ENCODE data around the gene BBX. TPM values are rescaled to one million over a fixed set of nuclear protein-coding genes. Genes with fewer than 3 reads are reported as not detected.
A peak's percentile ranks its signal among the peaks of the same experiment; 100 is the strongest.

BBX gene
- total RNA-seq, 1 experiment from 2014 or later, result 73.2 TPM

GRCh38 chr3:107599772-107600145 is 77.0 kb downstream of the BBX start:
- H3K27me3 Mint-ChIP-seq (ENCODE audit: insufficient read depth, unreplicated experiment), result no peaks in the 10 kb centered on the region
- no peak for DNase-seq (ENCODE audit: unreplicated experiment)
- no TSS peak for BruUV-seq (replicated peaks)
- CTCF ChIA-PET, result interaction anchor here (0.6 to 2.7 kb wide), 5 partner anchors 14 to 189 kb away, joined by 3 to 7 read pairs (median 3); no protein-coding TSS in a partner anchor
- no peaks in the 10 kb centered on the region for H3K36me3 Mint-ChIP-seq (ENCODE audit: insufficient read depth, unreplicated experiment)
- H3K27ac Mint-ChIP-seq (ENCODE audit: low read depth, unreplicated experiment), result peak overlapping the region; percentile 89
- TF ChIP-seq CTCF (IDR thresholded peaks at IDR 0.05; ENCODE audit: unreplicated experiment), result no peak
- peak overlapping the region; percentile 65 for H3K4me3 Mint-ChIP-seq (ENCODE audit: unreplicated experiment)
- intact Hi-C loops (cut with micrococcal nuclease), result no loop called here
- POLR2A ChIA-PET, result interaction anchor here (0.6 to 2.6 kb wide), 11 partner anchors 10 to 1574 kb away, joined by 3 to 12 read pairs (median 5); partner anchors contain the start of gene BBX
- H3K4me1 Mint-ChIP-seq (ENCODE audit: insufficient read depth, unreplicated experiment), result peaks cover 27% of the 10 kb centered on the region
- H3K9me3 Mint-ChIP-seq (ENCODE audit: unreplicated experiment), result no peaks in the 10 kb centered on the region

GRCh38 chr3:107600780-107601179 is 78.0 kb downstream of the BBX start:
- Mint-ChIP-seq H3K27me3 (ENCODE audit: insufficient read depth, unreplicated experiment) (no peaks in the 10 kb centered on the region), H3K4me1 (ENCODE audit: insufficient read depth, unreplicated experiment) (peaks cover 28% of the 10 kb centered on the region), H3K36me3 (ENCODE audit: insufficient read depth, unreplicated experiment) (no peaks in the 10 kb centered on the region), H3K9me3 (ENCODE audit: unreplicated experiment) (no peaks in the 10 kb centered on the region), H3K27ac (ENCODE audit: low read depth, unreplicated experiment) (no peak overlapping the region), H3K4me3 (ENCODE audit: unreplicated experiment) (no peak overlapping the region)
- DNase-seq (ENCODE audit: unreplicated experiment), result no peak
- no peak for TF ChIP-seq CTCF (IDR thresholded peaks at IDR 0.05; ENCODE audit: unreplicated experiment)
- ChIA-PET CTCF (interaction anchor here (1.1 kb wide), 1 partner anchor 12 kb away, joined by 3 read pairs; no protein-coding TSS in a partner anchor), POLR2A (interaction anchor here (1.3 to 2.6 kb wide), 3 partner anchors 11 to 75 kb away, joined by 4 to 12 read pairs (median 6); no protein-coding TSS in a partner anchor)
- intact Hi-C loops (cut with micrococcal nuclease), result no loop called here
- no TSS peak for BruUV-seq (replicated peaks)

GRCh38 chr3:107604057-107604822 is 81.5 kb downstream of the BBX start:
- TF ChIP-seq CTCF (IDR thresholded peaks at IDR 0.05; ENCODE audit: unreplicated experiment), result no peak
- POLR2A ChIA-PET, result interaction anchor here (1.0 kb wide), 1 partner anchor 20 kb away, joined by 4 read pairs; no protein-coding TSS in a partner anchor
- Mint-ChIP-seq H3K27ac (ENCODE audit: low read depth, unreplicated experiment) (peak overlapping the region; percentile 65), H3K4me3 (ENCODE audit: unreplicated experiment) (no peak overlapping the region), H3K36me3 (ENCODE audit: insufficient read depth, unreplicated experiment) (peaks cover 6% of the 10 kb centered on the region), H3K9me3 (ENCODE audit: unreplicated experiment) (no peaks in the 10 kb centered on the region), H3K27me3 (ENCODE audit: insufficient read depth, unreplicated experiment) (no peaks in the 10 kb centered on the region), H3K4me1 (ENCODE audit: insufficient read depth, unreplicated experiment) (peaks cover 15% of the 10 kb centered on the region)
- BruUV-seq (replicated peaks), result no TSS peak
- peak; percentile 39 for DNase-seq (ENCODE audit: unreplicated experiment)
- CTCF ChIA-PET, result interaction anchor here (0.6 to 1.3 kb wide), 2 partner anchors 42 to 49 kb away, joined by 3 to 6 read pairs; no protein-coding TSS in a partner anchor
- intact Hi-C loops (cut with micrococcal nuclease), result no loop called here

- intact Hi-C loops (cut with micrococcal nuclease), result no loop called here
- Mint-ChIP-seq H3K4me1 (ENCODE audit: insufficient read depth, unreplicated experiment) (no peaks in the 10 kb centered on the region), H3K9me3 (ENCODE audit: unreplicated experiment) (peaks cover 6% of the 10 kb centered on the region), H3K36me3 (ENCODE audit: insufficient read depth, unreplicated experiment) (peaks cover 6% of the 10 kb centered on the region), H3K4me3 (ENCODE audit: unreplicated experiment) (no peak overlapping the region), H3K27ac (ENCODE audit: low read depth, unreplicated experiment) (no peak overlapping the region), H3K27me3 (ENCODE audit: insufficient read depth, unreplicated experiment) (no peaks in the 10 kb centered on the region)
- DNase-seq (ENCODE audit: unreplicated experiment), result no peak
- TF ChIP-seq CTCF (IDR thresholded peaks at IDR 0.05; ENCODE audit: unreplicated experiment), result no peak
- POLR2A ChIA-PET, result interaction anchor here (0.7 kb wide), 1 partner anchor 238 kb away, joined by 3 read pairs; no protein-coding TSS in a partner anchor
- CTCF ChIA-PET, result no interaction called here
- no TSS peak for BruUV-seq (replicated peaks)
Observed at GRCh38 chr3:107611775-107612469, 89.2 kb downstream of the BBX start.
